Measurements from ENCODE around the gene CXCL3.

CXCL3 gene

DNA sequence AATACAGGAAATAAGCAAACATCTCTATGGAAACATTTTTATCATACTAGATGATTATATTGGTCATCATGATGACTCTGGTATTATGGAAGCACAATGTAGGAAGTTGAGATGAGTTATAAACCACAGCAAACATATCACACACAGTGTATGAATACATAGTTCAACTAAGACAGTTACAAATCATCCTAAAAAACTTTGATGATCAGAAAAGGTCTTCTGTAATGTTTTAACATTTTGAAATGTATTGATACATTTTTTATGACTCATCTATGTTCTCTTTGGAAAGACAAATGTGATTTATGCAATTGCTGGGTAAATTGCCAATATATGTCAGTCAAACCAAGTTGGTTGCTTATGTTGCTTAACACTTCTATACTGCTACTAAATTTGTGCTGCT is 4.8 kb downstream of the CXCL3 start:
- H2AFZ ChIP-seq (ENCODE audit: low read depth) = no peak overlapping the region
- H3K79me2 ChIP-seq (ENCODE audit: insufficient read depth, low read depth) = no peaks in the 10 kb centered on the region
- peaks cover 6% of the 10 kb centered on the region for H3K4me1 ChIP-seq (ENCODE audit: low read depth, poor library complexity, severe bottlenecking)
- no peak overlapping the region for H3K4me2 ChIP-seq
- no peak overlapping the region for H3K27ac ChIP-seq
- no peak overlapping the region for H3K4me3 ChIP-seq (IDR thresholded peaks at IDR 0.05; ENCODE audit: insufficient read depth, low read depth, low read length)
- H4K20me1 ChIP-seq (ENCODE audit: insufficient read depth) = no peaks in the 10 kb centered on the region
- no peaks in the 10 kb centered on the region for H3K36me3 ChIP-seq (ENCODE audit: insufficient read depth)
- H3K27me3 ChIP-seq (ENCODE audit: insufficient read depth, low read depth) = no peaks in the 10 kb centered on the region
- TF ChIP-seq CTCF (conservative IDR thresholded peaks at IDR 0.05; ENCODE audit: low read depth, low read length) = no peak
- no peak overlapping the region for H3K9ac ChIP-seq

DNA sequence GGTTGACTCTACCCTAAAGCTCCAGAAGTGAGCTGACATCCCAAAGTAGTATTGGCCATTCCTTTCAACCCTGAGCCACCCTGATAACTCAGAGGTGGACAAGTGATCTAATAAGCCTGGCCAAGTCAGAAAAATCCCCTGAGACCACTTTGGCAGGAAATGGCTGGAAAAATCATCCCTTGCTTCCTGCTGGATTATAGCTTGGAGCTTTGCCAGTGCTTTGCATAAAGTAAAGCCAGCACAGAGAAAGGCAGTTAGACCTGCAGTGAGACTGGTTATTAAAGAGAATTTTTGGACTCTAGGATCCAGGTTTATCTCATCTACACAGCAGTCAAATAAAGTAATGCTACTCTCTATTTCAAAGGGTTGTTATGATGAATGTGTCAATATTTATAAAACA is 6.4 kb downstream of the CXCL3 start:
- no peaks in the 10 kb centered on the region for H3K4me1 ChIP-seq (ENCODE audit: low read depth, poor library complexity, severe bottlenecking)
- no peaks in the 10 kb centered on the region for H3K27me3 ChIP-seq (ENCODE audit: insufficient read depth, low read depth)
- H2AFZ ChIP-seq (ENCODE audit: low read depth) = no peak overlapping the region
- no peaks in the 10 kb centered on the region for H3K79me2 ChIP-seq (ENCODE audit: insufficient read depth, low read depth)
- no peak overlapping the region for H3K27ac ChIP-seq
- no peak overlapping the region for H3K9ac ChIP-seq
- no peak for TF ChIP-seq CTCF (conservative IDR thresholded peaks at IDR 0.05; ENCODE audit: low read depth, low read length)
- no peaks in the 10 kb centered on the region for H3K36me3 ChIP-seq (ENCODE audit: insufficient read depth)
- H3K4me2 ChIP-seq = no peak overlapping the region
- H4K20me1 ChIP-seq (ENCODE audit: insufficient read depth) = no peaks in the 10 kb centered on the region
- no peak overlapping the region for H3K4me3 ChIP-seq (IDR thresholded peaks at IDR 0.05; ENCODE audit: insufficient read depth, low read depth, low read length)

GRCh38 chr4:74031576-74031975 is 6.9 kb downstream of the CXCL3 start:
- Histone ChIP-seq H3K27me3 (ENCODE audit: insufficient read depth, low read depth) (no peaks in the 10 kb centered on the region), H3K9ac (no peak overlapping the region), H4K20me1 (ENCODE audit: insufficient read depth) (no peaks in the 10 kb centered on the region), H3K4me1 (ENCODE audit: low read depth, poor library complexity, severe bottlenecking) (no peaks in the 10 kb centered on the region), H3K36me3 (ENCODE audit: insufficient read depth) (no peaks in the 10 kb centered on the region), H3K4me3 (IDR thresholded peaks at IDR 0.05; ENCODE audit: insufficient read depth, low read depth, low read length) (no peak overlapping the region), H3K79me2 (ENCODE audit: insufficient read depth, low read depth) (no peaks in the 10 kb centered on the region), H3K4me2 (no peak overlapping the region), H2AFZ (ENCODE audit: low read depth) (no peak overlapping the region), H3K27ac (no peak overlapping the region)
- TF ChIP-seq CTCF (conservative IDR thresholded peaks at IDR 0.05; ENCODE audit: low read depth, low read length) = no peak

- no peak for TF ChIP-seq CTCF (conservative IDR thresholded peaks at IDR 0.05; ENCODE audit: low read depth, low read length)
- Histone ChIP-seq H2AFZ (ENCODE audit: low read depth) (no peak overlapping the region), H3K4me3 (IDR thresholded peaks at IDR 0.05; ENCODE audit: insufficient read depth, low read depth, low read length) (no peak overlapping the region), H3K9ac (no peak overlapping the region), H3K27me3 (ENCODE audit: insufficient read depth, low read depth) (no peaks in the 10 kb centered on the region), H3K79me2 (ENCODE audit: insufficient read depth, low read depth) (no peaks in the 10 kb centered on the region), H3K36me3 (ENCODE audit: insufficient read depth) (no peaks in the 10 kb centered on the region), H4K20me1 (ENCODE audit: insufficient read depth) (no peaks in the 10 kb centered on the region), H3K27ac (no peak overlapping the region), H3K4me2 (no peak overlapping the region), H3K4me1 (ENCODE audit: low read depth, poor library complexity, severe bottlenecking) (no peaks in the 10 kb centered on the region)
These were observed 8.2 kb downstream of the CXCL3 start for GRCh38 chr4:74030285-74030684.

- Histone ChIP-seq H2AFZ (ENCODE audit: low read depth) (no peak overlapping the region), H4K20me1 (ENCODE audit: insufficient read depth) (no peaks in the 10 kb centered on the region), H3K4me3 (IDR thresholded peaks at IDR 0.05; ENCODE audit: insufficient read depth, low read depth, low read length) (no peak overlapping the region), H3K4me1 (ENCODE audit: low read depth, poor library complexity, severe bottlenecking) (no peaks in the 10 kb centered on the region), H3K27me3 (ENCODE audit: insufficient read depth, low read depth) (no peaks in the 10 kb centered on the region), H3K9ac (no peak overlapping the region), H3K79me2 (ENCODE audit: insufficient read depth, low read depth) (no peaks in the 10 kb centered on the region), H3K4me2 (no peak overlapping the region), H3K36me3 (ENCODE audit: insufficient read depth) (no peaks in the 10 kb centered on the region), H3K27ac (no peak overlapping the region)
- TF ChIP-seq CTCF (conservative IDR thresholded peaks at IDR 0.05; ENCODE audit: low read depth, low read length) = no peak
These were observed 10.0 kb downstream of the CXCL3 start for GRCh38 chr4:74028504-74028903.

Measured in KMS-11 (cell line).